NCI-H526 treated with DMSO at 0.1 percent for 48 hours (cell line): ENCODE measurements around the gene EBLN2.

Experiments used
- DNase-seq: peaks from one replicate; lab custom pipeline; 2025; lab: John Stamatoyannopoulos, UW

EBLN2 gene

DNA sequence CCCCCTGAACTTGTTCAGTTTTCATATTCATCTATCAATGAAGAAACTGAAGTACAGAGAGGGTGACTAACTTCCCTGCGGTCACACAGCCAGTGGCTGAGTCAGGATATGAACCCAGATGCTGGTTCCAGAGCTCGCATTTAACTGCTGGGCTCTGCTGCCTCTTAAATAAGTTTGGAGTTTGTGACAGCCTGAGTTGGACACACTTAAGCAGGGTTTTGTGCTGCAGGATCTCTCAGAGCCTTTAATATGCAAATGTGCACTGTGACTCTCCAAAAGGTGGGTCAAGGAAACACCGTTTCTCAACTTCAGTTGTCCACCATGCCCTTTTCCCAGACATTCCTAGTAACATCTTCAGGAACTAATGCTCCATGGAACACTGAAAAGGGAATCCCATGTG is 45.8 kb downstream of the EBLN2 start:
- DNase-seq = no peak

DNA sequence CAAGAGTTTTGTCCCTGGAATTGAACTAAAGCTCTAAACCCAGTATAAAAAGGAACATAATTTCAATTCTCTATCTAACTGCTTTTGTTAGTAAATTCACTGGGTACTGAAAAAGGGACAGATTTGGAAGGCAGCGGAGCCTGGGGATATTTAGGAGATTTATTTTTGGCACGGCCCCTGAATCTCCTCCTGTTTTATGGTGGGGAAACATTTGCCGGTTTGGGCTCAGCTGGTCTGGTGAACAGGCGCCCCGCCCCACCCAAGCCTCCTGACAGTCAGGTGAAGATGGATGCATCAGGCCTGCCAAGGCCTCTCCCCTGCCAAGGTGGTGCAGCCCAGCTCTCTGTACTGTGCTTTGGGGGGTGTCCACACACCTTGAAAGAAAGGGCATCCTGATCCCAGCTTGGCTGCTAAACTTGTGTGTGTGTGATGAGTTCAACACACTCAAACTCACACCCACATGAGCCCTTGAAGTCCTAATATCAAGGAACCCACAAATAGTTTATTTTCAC is 46.3 kb downstream of the EBLN2 start:
- no peak for DNase-seq

DNA sequence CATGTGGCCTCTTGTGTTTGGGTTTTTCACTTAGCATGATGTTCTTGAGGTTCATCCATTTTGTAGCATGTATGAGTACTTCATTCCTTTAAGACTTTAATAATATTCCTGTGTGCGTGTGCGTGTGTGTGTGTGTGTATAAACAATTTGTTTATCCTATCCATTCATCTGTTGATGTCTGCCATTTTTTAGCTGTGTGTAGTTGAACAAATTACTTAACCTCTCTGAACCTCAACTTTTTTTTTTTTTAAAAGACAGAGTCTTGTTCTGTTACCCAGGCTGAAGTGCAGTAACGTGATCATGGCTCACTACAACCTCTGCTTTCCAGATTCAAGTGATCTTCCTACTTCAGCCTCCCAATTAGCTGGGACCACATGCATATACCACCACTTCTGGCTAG is 47.3 kb downstream of the EBLN2 start:
- DNase-seq = no peak

DNA sequence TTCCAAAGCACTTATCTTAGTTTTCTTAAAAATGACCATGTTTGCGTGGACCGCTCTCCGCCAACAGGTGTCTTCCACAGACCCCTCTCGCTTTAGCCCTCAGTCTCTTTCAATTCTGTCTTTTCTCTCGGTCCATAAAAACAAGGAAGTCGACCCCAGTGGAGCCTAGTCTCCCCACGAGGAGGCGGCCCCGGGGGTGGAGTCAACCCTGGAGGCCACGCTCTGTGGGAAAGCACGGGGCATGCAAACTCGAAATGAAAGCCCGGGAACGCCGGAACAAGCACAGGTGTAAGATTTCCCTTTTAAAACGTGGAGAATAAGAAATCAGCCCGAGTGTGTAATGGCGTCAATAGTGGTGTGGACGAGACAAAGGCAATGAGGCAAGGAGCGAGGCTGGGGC is 49.1 kb downstream of the EBLN2 start:
- DNase-seq = no peak
